GM19043 (cell line): Measurements from ENCODE around the gene SEMA4D.

Experiments
- ATAC-seq: cut with Tn5 transposase; IDR thresholded peaks from one replicate; pipeline ENCODE4 v1.9.1; 2021; ENCODE audit warnings: low read depth; ENCODE audit not compliant: unreplicated experiment

SEMA4D gene

DNA sequence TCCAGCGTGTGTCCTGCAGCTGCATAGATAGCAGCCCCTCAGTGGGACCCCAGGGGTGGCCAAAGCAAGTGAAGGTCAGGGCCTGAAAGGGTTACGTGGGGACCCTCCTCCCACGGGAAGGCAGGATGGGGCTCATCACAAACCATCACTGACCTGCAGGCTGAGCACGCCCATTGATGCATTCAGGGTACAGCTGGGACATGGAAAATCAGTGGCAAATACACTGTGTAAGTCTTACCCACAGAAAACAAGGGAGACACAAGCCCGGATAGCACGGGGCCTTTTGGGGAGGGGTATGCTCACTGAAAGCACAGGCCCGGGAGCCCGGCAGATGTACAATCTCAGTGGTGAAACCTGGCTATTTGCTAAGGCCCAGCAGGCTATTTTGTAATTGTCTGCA lies 49.1 kb downstream of the SEMA4D start:
- ATAC-seq = no peak

DNA sequence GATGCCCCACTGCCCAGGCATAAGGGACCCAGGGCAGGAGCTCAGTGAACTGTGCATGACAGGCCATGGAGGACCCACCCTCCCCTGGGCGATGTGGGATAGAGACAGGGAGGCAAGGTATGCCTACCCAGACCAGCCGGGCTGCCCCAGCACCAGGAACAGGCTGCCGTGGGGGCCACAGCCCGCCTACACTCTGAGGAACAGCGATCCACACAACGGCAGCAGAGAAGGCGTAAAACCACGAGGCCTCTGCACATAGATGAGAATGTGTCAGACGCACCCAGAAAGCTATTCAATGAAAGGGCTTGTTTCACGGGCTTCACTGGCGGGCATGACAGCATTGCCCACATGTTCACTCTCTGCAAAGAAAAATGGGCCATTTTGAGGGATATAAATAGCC lies 49.5 kb downstream of the SEMA4D start:
- ATAC-seq = no peak

DNA sequence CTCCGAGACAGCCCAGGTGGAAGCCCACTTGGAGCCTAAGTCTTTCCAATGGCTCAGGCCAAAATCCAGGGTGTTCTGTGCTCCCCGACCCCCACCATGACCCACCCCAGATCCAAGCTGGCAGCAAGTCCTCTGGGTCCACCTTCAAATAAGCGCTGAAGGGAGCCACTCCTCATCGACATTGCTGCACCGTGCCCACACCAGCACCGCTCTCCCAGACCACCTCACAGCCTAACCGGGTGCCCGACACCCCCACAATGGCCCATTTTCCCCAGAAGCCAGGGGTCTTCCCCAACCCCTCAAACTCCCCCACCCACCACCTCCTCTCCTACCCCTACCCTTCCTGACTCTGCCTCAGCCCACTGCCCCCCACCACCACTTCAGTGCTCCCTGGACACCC lies 50.5 kb downstream of the SEMA4D start:
- no peak for ATAC-seq

DNA sequence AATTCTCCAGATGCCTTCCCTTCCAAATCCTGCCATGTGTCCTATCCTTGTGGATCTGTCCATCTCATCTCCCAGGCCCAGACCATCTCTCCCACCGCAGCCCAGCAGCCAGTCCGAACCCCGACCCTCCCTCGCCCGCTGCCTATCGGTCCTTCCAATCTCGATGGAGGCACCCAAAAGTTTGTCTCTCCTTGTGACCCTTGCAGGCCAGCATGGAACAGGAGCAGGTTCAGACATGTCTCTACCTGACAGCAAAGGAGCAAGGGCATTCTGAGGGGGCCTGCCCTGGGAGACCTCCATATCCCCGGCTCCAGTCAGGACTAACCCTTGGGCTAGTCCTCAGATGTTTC lies 51.0 kb downstream of the SEMA4D start:
- no peak for ATAC-seq

DNA sequence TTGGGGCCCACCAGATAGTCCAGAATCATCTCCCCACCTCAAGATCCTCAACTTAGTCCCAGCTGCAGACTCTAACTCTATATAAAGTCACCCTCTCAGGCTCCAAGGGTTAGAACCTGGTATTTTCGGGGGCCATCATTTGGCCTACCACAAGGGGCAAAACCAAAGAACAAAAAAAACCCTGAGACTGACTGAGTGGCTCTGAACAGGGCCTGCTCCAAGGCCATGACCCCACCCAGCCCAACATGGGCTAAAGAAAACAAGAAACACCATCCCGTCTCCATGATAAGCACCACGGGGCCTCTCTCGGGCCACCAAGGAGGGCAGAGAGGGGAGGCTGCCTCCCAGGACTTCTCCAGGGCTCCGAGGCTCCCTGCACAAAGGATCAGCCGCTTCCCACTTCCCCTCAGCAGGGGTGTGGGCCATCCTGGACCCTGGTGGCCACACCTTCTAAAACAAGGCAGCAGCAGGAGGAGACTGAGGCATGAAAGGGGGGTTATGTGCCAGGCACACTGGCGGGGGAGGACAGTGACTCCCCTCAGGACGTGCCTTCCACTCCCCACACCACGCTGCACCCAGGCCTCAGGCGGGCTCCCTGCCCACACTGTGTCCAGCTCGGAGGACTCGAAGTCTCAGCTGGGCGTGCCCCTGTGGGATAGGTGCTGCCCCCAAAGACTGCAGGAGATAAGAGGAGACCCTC lies 51.5 kb downstream of the SEMA4D start:
- ATAC-seq = no peak

DNA sequence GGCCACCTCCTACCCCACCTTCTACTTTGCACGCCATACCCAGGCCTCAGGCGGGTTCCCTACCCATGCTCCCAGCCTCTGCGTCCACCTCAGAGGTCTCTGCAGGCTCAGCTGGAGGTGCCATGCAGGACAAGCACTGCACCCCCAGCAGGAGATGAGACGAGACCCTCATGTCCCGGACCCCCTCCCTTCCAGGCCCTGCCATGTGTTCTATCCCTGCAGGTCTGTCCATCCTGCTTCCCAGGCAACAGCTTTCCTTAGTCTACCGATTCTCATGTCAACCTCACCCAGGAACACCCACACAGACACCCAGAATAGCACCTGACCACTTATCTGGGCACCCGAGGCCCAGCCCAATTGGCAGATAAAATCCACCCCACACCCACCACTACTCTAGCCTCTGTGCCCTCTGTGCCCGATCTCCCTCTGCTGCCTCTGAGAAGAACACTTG lies 52.1 kb downstream of the SEMA4D start:
- ATAC-seq = no peak

DNA sequence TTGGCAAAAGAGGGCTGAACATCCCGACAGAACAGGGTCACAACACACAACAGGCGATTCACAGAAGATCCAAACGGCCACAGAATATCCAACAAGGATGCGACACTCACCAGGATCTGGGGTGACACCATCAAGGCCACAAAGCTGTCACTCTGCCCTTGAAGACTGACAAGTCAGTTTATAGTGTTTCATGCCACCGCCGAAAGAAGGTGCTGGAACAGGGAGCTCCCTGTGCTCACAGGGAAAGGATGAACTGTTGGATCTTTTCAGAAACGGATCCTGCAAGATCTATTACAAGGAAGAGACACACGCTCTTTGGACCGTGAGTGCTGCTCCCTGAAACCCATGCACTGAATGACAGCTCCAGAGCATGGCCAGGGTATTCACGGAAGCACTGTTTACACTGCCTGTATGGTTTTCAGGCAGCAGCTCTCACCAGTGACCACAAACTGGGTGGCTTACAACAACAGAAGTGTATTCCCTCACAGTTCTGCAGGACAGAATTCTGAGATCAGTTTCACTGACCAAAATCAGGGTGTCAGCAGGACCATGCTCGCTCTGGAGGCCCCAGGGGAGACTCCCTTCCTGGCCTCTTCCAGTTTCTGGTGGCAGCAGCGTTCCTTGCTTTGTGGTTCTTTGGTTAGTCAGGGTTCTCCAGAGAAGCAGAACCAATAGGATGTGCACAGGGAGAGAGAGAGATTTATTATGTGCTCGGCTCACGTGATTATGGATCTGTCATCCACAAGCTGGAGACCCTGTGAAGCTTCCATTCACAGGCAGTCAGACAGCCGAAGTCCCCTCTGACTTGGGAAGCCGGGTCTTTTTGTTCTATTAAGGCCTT lies 52.8 kb downstream of the SEMA4D start:
- ATAC-seq = no peak

DNA sequence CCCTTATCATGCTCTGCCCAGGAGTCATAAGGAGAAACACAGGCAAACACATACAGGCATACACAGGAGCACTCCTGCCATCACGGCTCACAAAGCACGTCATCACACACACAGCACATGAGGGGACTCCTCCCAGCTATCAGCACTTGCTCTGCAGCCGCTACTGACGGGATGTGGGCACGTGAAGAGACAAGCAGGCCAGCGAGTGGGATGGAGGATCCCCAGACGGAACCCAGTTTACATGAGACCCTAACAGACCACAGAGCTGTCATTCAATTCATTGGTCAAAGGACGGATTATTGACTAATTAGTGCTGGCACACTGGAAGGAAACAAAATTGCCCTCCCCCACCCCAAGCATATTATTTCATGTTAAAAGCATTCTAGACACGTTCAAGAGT lies 53.6 kb downstream of the SEMA4D start:
- no peak for ATAC-seq

DNA sequence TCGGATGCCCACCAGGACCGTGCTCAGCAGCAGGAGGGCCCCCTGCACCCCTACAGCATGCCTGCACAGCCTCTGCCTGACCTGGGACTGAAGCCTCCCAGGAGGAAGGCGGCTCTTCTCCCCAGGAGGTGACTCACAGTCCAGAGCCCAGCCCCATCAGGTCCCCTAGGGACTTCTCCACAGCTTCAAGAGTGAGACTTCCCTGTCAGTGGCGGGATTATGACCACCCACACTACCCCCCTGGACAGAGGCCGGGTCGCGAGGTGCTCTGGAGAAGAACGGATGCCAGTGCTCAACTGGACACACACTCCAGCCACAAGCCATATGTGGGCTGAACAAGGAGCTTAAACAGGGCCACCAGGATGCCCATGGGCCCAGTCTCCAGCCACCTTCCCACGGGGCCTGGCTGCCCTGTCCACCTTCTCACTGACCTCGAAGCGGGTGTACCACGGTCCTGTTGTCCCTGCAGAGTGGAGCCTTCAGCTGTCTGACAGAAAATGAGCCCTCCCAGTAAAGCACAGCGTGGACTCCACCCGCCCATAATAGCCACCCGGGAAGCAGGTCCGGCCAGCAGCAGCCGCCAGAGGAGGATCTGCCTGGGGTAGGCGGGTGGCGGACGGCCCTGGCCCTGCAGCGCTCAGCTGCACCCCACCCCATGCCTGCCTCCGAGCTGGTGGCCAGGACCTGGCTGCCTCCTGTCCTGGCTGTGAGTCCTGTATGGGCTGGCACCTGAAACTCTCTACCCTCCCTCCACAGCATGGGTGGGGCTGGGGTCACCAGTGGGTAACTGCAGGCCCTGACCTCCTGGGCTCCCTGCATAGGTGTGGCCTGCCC lies 54.7 kb downstream of the SEMA4D start:
- ATAC-seq = peak; percentile 47

DNA sequence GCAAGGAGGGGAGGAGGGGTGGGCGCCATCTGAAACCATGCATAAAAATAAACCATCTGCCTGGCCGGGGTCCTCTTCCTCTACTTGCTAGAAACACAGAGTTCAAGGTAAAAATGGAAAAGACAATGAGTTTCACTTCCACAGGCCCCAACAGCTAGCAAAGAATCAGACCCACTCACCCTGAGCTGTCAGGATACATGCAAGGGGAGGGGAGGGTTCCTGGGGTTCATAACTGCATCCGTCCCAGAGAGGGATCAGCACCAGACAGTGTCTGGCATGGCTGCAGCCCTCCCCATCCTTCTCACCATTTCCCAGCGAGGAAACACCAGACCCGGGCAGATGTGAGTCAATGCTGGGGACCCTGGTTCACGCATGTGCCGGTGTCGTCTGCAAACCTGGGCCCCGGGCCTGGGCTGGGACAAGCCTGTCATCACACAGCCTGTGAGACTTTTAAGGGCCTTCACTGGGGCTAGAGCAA lies 55.4 kb downstream of the SEMA4D start:
- peak; percentile 48 for ATAC-seq

DNA sequence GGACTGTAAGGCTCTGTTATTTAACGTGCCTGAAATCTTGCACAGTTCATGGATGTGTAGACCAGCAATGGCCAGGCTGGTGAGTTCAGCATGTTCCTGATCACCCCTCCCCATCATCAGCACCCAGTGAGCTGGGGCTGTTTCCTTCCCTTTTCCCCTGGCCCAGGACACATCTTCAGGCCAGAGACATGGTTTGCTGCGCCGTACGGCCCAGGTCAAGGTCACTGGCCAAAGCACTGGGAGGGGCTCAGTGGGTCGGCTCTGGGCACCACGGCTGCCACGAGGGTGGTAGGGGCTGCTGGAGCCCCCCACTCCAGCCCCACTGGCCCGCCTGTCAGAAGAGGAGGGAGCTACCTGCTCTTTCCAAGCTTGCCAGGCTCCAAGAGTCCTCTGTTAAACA lies 55.9 kb downstream of the SEMA4D start:
- ATAC-seq = no peak

DNA sequence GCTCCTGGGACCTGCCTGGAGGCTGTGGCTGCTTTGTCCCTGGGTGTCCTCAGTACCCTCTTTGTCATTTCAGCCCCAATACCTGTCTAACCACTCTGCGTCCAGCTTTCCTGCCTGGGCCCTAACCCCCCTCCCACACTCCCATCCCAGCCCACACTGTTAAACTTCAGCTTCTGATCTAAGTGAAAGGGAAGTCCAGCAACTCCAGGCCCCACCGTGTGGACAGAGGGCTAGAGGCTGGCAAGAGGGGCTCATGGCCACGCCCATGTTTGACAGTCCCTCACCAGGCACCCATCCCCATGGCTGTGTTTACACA lies 56.3 kb downstream of the SEMA4D start:
- no peak for ATAC-seq

DNA sequence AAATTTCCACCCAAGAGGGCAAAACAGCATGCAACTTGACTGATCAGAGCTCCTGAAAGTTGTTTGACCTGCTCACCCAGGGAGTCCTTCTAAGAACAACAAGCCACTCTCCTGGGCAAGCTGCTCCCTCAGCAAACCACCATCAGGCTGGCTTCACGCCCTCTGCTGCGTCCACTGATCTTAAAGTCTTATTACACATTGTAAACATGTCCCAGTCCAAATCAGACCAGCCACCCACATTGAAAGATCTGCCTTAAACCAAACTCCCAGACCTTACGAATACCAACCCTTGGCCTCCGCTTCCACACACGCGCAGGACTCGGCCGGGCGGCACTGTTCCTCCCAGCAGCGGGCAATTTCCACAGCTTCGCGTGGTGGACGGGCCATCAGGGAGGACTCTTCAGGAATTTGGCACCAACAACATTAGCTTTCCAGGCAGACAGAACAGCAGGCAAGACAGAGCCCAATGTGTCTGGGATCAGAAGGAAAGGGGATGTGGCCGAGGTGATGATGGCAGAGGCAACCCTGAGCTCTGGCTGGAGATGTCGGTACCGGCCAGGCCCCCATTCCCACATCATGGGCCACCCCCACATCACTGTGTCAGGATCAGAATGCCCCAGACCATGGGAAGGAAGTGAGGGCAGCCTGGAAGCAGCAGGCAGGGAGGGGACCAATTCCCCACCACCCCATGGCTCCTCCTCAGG lies 56.8 kb downstream of the SEMA4D start:
- no peak for ATAC-seq

DNA sequence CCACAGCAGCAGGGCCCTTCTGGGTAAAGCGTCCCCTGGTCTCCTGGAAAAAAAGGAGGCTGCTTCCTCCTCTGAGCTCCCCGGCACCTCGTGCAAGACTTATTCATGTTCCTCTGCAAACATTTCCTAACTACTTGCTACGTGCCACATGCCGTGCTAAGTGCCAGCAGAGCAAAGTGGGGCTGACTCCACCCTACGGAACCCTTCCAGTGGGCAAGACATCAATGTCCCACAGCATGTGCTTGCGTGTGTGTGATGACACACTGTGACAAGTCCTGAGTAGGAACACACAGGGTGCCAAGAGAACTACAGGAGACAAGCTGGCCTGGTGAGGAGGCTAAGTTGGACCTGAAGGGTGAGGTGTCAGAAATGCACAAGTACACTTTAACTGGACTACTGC lies 57.4 kb downstream of the SEMA4D start:
- no peak for ATAC-seq

DNA sequence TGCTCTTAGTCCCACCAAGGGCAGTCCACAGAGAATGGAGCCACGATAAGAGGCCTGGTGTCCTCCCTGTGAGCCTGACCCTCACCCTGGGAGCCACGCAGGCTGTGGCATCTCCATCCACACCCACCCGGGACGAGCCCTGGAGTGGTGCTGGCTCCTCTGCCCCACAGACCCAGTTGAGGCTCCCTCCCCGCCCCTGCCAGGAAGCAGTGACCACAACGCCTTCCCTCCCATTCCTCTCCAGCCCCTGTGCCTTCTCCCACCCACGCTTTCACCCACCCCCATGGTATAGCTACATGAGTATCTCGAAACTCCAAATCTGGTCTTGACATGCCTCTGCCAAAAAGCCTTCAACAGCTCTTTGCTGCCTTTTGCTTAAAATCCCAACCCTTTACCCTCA lies 57.9 kb downstream of the SEMA4D start:
- no peak for ATAC-seq

DNA sequence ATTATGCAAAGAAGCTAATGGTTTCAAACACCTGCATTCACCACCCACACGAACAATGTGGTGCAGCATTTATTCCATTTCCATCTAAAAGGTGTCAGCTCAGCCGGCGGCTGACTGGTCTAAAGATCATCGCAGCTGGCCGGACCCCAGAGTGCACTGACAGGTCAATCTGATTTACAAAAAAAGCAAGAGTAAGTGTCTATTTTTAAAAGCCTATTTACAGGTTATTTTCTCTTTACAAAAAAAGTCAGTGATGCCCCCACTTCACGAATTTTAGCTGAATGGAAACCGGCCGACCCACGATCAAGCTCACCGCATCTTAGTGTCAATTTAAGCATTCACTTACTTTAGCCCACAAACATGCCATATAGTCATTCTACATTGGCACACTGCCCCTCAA lies 58.3 kb downstream of the SEMA4D start:
- ATAC-seq = no peak

DNA sequence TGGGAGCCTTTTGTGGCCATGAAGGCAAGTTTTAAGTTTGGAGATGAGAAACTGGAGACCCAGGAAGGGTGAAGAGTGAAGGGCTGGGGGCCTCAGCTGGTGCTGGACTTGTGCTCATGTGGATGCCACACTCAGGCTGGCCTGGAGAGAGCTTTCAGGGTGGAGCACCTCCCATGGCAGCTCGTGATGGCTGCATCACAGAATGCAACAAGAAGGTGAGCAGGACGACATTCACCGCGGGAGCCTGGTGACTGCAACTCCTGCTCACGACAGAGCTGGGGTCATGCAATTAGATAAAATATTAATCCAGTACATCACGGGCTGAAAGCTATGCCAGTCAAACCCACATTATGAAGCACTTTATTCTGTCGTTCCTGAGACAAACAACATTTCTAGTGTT lies 59.7 kb downstream of the SEMA4D start:
- ATAC-seq = no peak

DNA sequence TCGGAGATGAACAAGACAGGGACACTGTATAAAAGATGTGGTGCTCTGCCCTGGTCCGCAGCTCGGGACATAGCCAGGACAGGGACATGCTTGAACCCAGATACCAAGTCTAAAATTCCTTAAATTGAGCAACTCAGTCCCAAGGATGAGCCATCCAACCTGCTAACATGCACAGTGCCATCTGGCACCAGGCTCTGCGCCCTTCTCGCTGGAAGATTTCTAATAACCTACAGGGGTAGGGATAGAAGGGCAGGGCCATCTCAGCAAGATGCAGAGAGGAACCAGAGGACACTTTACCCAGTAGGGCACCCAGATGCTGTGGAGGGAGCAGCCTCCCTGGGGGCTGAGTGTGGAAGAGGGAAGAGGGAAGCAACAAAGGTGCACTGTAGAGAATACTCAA lies 60.1 kb downstream of the SEMA4D start:
- ATAC-seq = no peak

DNA sequence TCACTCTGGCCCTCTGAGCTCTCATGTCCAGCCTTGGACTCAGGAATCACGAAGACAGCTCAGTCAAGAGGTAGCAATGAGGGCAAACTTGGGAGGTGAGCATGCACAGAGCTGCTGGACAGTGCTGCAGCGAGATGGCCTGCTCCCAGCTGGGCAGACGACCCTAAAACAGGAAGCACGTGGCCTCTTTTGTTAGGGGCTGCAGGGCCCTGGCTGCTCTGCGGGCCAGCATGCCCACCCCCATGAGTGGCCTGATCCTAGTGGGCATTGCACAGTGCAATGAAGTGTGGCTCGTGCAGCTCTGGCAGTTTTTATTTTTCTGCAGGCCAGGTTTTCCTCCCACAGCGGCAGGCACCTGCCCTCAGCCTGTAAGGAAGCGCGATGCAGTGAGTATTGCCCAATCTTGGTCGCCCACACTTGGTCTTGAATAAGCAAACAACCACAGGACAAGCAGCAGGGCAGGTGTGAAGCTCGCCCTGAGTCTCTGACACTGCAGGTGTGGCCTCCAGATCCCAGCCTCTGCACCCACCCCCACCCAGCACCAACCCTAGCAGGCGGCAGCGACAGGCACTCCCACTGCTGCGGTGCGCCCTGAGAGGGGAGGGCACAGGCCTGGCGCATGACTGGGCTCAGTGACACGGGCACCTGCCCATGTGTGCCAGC lies 60.8 kb downstream of the SEMA4D start:
- ATAC-seq = no peak

DNA sequence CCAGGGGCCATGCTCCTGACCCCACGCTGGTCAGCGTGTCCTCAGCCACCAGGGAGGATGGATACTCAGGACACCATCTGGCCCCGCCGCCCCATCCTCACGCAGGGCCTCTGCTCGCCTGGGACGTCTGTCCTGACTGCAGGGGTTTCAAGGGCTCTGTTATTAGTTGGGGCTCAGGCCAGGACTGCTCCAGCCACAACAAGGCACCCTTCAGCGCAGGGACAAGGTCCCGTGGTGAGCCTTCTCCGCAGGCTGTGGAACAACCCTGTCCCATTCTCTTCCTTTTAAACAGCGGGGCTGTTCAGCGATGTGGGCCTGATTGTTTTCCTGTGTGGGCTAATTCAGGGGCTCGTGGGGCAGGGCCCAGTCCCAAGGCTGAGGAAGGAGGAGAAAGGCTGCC lies 61.6 kb downstream of the SEMA4D start:
- no peak for ATAC-seq
